Left hindlimb (tissue), 1 donor: ENCODE data around the gene ELL2.
A peak's percentile ranks its signal among the peaks of the same experiment; 100 is the strongest.
"Not testable (repeated sequence)": the region's sequence is repeated elsewhere in the genome, so short reads cannot be mapped to it uniquely, and the experiment has no call there.

Source experiments
- DNase-seq: peaks from one replicate; pipeline ENCODE4 v3.0.0-alpha.2; 2018

Gene ELL2

GRCh38 chr5:95906398-95906797 lies 55.3 kb downstream of the ELL2 start:
- not testable (repeated sequence) for DNase-seq

- DNase-seq: no peak
These were observed 56.8 kb downstream of the ELL2 start for GRCh38 chr5:95904827-95905226.

- DNase-seq: no peak
These were observed 57.8 kb downstream of the ELL2 start for GRCh38 chr5:95903838-95904237.

- no peak for DNase-seq
These were observed 59.7 kb downstream of the ELL2 start for GRCh38 chr5:95901676-95902627.

- peak; percentile 58 for DNase-seq
These were observed 61.2 kb downstream of the ELL2 start for GRCh38 chr5:95900383-95900958.

GRCh38 chr5:95899829-95900228 lies 61.8 kb downstream of the ELL2 start:
- no peak for DNase-seq

GRCh38 chr5:95899006-95899405 lies 62.6 kb downstream of the ELL2 start:
- no peak for DNase-seq

GRCh38 chr5:95895771-95896170 lies 65.9 kb downstream of the ELL2 start:
- DNase-seq: no peak

- no peak for DNase-seq
These were observed 66.4 kb downstream of the ELL2 start for GRCh38 chr5:95895251-95895650.

GRCh38 chr5:95892784-95893354 lies 68.8 kb downstream of the ELL2 start:
- DNase-seq: no peak

GRCh38 chr5:95891499-95891898 lies 70.2 kb downstream of the ELL2 start:
- no peak for DNase-seq

GRCh38 chr5:95889076-95889475 lies 72.6 kb downstream of the ELL2 start:
- DNase-seq: no peak

- DNase-seq: no peak
These were observed 73.7 kb downstream of the ELL2 start for GRCh38 chr5:95887977-95888376.

GRCh38 chr5:95886340-95887044 lies 75.2 kb downstream of the ELL2 start:
- DNase-seq: no peak

GRCh38 chr5:95884511-95884910 lies 77.1 kb downstream of the ELL2 start:
- no peak for DNase-seq

- DNase-seq: no peak
These were observed 77.7 kb downstream of the ELL2 start for GRCh38 chr5:95884017-95884325.

GRCh38 chr5:95883185-95884016 lies 78.2 kb downstream of the ELL2 start:
- no peak for DNase-seq

- DNase-seq: no peak
These were observed 79.8 kb downstream of the ELL2 start for GRCh38 chr5:95881833-95882232.

GRCh38 chr5:95880081-95880926 lies 81.3 kb downstream of the ELL2 start:
- DNase-seq: no peak

- DNase-seq: no peak
These were observed 82.0 kb downstream of the ELL2 start for GRCh38 chr5:95879661-95880060.
